Measurements from ENCODE around the gene TMEM184A.

- TF ChIP-seq CTCF (IDR thresholded peaks at IDR 0.05; ENCODE audit: control extremely low read depth in 1 of 3, insufficient read depth in 1 of 3, low read depth in 1 of 3, low read length in 3 of 3) (no peak), TEAD4 (IDR thresholded peaks at IDR 0.05; ENCODE audit: low read depth, low read length) (no peak), JUN (IDR thresholded peaks at IDR 0.05; ENCODE audit: low read depth, low read length) (no peak), POLR2A (IDR thresholded peaks at IDR 0.05; ENCODE audit: control extremely low read depth in 1 of 2, low read depth in 2 of 2, low read length in 2 of 2) (no peak), TAF1 (IDR thresholded peaks at IDR 0.05; ENCODE audit: low read depth, low read length) (no peak)
Measured at GRCh38 chr7:1590887-1591286, 34.9 kb upstream of the TMEM184A start.
